GM12878 (cell line): ENCODE measurements around the gene DMD.

ENCODE experiments used
- CEBPB ChIP-seq, 2 experiments: fragments of 150-350 bp in 1 of 2; IDR thresholded peaks; 2 replicates each; pipeline ENCODE4 v1.6.1; 2012 to 2014; ENCODE audit warnings: low read depth in 2 of 2, low read length in 2 of 2, borderline replicate concordance in 1 of 2, inconsistent platforms in 1 of 2
- CTCF ChIP-seq, 3 experiments: IDR thresholded peaks in 2 of 3; conservative IDR thresholded peaks in 1 of 3; 2 replicates each; pipeline ENCODE4 v1.5.1; 2011; ENCODE audit warnings: low read depth in 3 of 3, low read length in 3 of 3, mild to moderate bottlenecking in 3 of 3, control low read depth in 2 of 3, moderate library complexity in 2 of 3, inconsistent platforms in 1 of 3, mixed read lengths in 1 of 3; ENCODE audit not compliant: control insufficient read depth in 2 of 3, insufficient read depth in 1 of 3; ENCODE audit errors: extremely low read depth in 1 of 3
- EP300 ChIP-seq, 2 experiments: fragments of 150-350 bp in 1 of 2; IDR thresholded peaks; 2 replicates each; pipeline ENCODE4 v1.6.1; 2011 to 2012; ENCODE audit warnings: low read depth in 2 of 2, low read length in 2 of 2, borderline replicate concordance in 1 of 2, improper control_type of control experiment in 1 of 2, inconsistent platforms in 1 of 2; ENCODE audit not compliant: control insufficient read depth in 1 of 2
- EZH2 ChIP-seq: IDR thresholded peaks from 2 replicates; pipeline ENCODE4 v1.6.1; 2012; ENCODE audit warnings: low read depth, mild to moderate bottlenecking, control low read depth, inconsistent platforms, low read length, borderline replicate concordance; ENCODE audit not compliant: control insufficient read depth
- MAX ChIP-seq: IDR thresholded peaks from 2 replicates; pipeline ENCODE4 v1.6.1; 2012; ENCODE audit warnings: low read depth, low read length, improper control_type of control experiment
- MYB ChIP-seq: fragments of 150-350 bp; IDR thresholded peaks from 2 replicates; pipeline ENCODE4 v1.6.1; 2014; ENCODE audit warnings: mild to moderate bottlenecking, low read depth, low read length, borderline replicate concordance
- PRDM15 ChIP-seq: fragments of 450-650 bp; formaldehyde crosslinking; IDR thresholded peaks from 2 replicates; pipeline ENCODE4 v1.4.0; 2020; ENCODE audit warnings: mild to moderate bottlenecking, moderate library complexity
- RAD21 ChIP-seq: IDR thresholded peaks from 2 replicates; pipeline ENCODE4 v1.6.1; 2011; ENCODE audit warnings: mild to moderate bottlenecking, low read depth, low read length, moderate library complexity; ENCODE audit not compliant: insufficient read depth
- REST ChIP-seq: IDR thresholded peaks from 2 replicates; pipeline ENCODE4 v1.6.1; 2012; ENCODE audit warnings: mild to moderate bottlenecking, low read depth, low read length
- SIX5 ChIP-seq: IDR thresholded peaks from 2 replicates; pipeline ENCODE4 v1.6.1; 2011; ENCODE audit warnings: mild to moderate bottlenecking, low read depth, low read length, moderate library complexity; ENCODE audit not compliant: severe bottlenecking
- TARDBP ChIP-seq: IDR thresholded peaks from 2 replicates; pipeline ENCODE4 v1.6.1; 2016; ENCODE audit warnings: borderline replicate concordance
- USF1 ChIP-seq: IDR thresholded peaks from 2 replicates; pipeline ENCODE4 v1.6.1; 2011; ENCODE audit warnings: borderline replicate concordance, low read depth, mild to moderate bottlenecking, moderate library complexity, mixed read lengths, low read length; ENCODE audit not compliant: insufficient read depth; ENCODE audit errors: extremely low read length
- USF2 ChIP-seq: IDR thresholded peaks from 2 replicates; pipeline ENCODE4 v1.6.1; 2011; ENCODE audit warnings: low read depth, low read length, improper control_type of control experiment, borderline replicate concordance

- TF ChIP-seq EP300 (IDR thresholded peaks at IDR 0.05; ENCODE audit: borderline replicate concordance in 1 of 2, control insufficient read depth in 1 of 2, low read depth in 2 of 2, low read length in 2 of 2): no peak
- TF ChIP-seq RAD21: no peak
- TF ChIP-seq MAX: no peak
- no peak for TF ChIP-seq PRDM15
- TF ChIP-seq CTCF (IDR thresholded peaks at IDR 0.05 in 2 of 3, conservative IDR thresholded peaks at IDR 0.05 in 1 of 3; ENCODE audit: control insufficient read depth in 2 of 3, extremely low read depth in 1 of 3, insufficient read depth in 1 of 3, low read depth in 3 of 3, low read length in 3 of 3): no peak
- TF ChIP-seq TARDBP: no peak
- TF ChIP-seq EZH2: no peak
- TF ChIP-seq USF1: no peak
- TF ChIP-seq MYB: no peak
- no peak for TF ChIP-seq USF2
- no peak for TF ChIP-seq SIX5
- no peak for TF ChIP-seq REST
- no peak for TF ChIP-seq CEBPB (IDR thresholded peaks at IDR 0.05; ENCODE audit: borderline replicate concordance in 1 of 2, low read depth in 2 of 2, low read length in 2 of 2)
These were observed 196.4 kb downstream of the DMD start for GRCh38 chrX:33014949-33015348.
